Osteoblast (primary cell): Measurements from ENCODE around the gene IL1RAPL1. TPM values are rescaled to one million over a fixed set of nuclear protein-coding genes. Genes with fewer than 3 reads are reported as not detected.

Source experiments
- DNase-seq: peaks from one replicate; pipeline ENCODE4 v3.0.0; 2011; ENCODE audit warnings: low spot score, mixed read lengths; ENCODE audit not compliant: insufficient read length; ENCODE audit errors: missing footprints
- H2AFZ ChIP-seq: 2 replicates; pipeline ENCODE4 v1.6.0; 2011; ENCODE audit warnings: mild to moderate bottlenecking, low read length
- H3K27ac ChIP-seq: 2 replicates; pipeline ENCODE4 v1.5.1; 2011; ENCODE audit warnings: mild to moderate bottlenecking, low read depth, low read length, moderate library complexity
- H3K27me3 ChIP-seq: 2 replicates; pipeline ENCODE4 v1.6.0; 2012; ENCODE audit warnings: mild to moderate bottlenecking, control low read depth, inconsistent platforms, low read length, moderate library complexity; ENCODE audit not compliant: insufficient read depth
- H3K36me3 ChIP-seq: 2 replicates; pipeline ENCODE4 v1.5.1; 2011; ENCODE audit warnings: mild to moderate bottlenecking, low read length, control low read depth, moderate library complexity; ENCODE audit not compliant: insufficient read depth
- H3K4me1 ChIP-seq: 2 replicates; pipeline ENCODE4 v1.5.1; 2011; ENCODE audit warnings: mild to moderate bottlenecking, low read length, control low read depth, moderate library complexity; ENCODE audit not compliant: insufficient read depth
- H3K4me2 ChIP-seq: 2 replicates; pipeline ENCODE4 v1.6.0; 2011; ENCODE audit warnings: mild to moderate bottlenecking, low read length; ENCODE audit not compliant: insufficient read depth
- H3K4me3 ChIP-seq: fragments of 200-600 bp; sonication (generic); 3 replicates; pipeline ENCODE4 v1.5.1; 2012; ENCODE audit warnings: mild to moderate bottlenecking, low read length, inconsistent platforms; ENCODE audit not compliant: insufficient read depth
- H3K79me2 ChIP-seq: 2 replicates; pipeline ENCODE4 v1.6.0; 2012; ENCODE audit warnings: mild to moderate bottlenecking, low read length, control low read depth, inconsistent platforms; ENCODE audit not compliant: insufficient read depth
- H3K9me3 ChIP-seq: 2 replicates; pipeline ENCODE4 v1.5.1; 2011; ENCODE audit warnings: low read depth, low read length, control low read depth
- H4K20me1 ChIP-seq: 2 replicates; pipeline ENCODE4 v1.6.0; 2012; ENCODE audit warnings: mild to moderate bottlenecking, low read length, control low read depth; ENCODE audit not compliant: insufficient read depth
- total RNA-seq: library from RNA; depleted of rRNA; stranded (reverse); fragments of >200 nt; gene quantifications from 2 replicates; pipeline ENCODE4 v1.2.3, GENCODE V29; 2012
- TF ChIP-seq, protein P1 (sequence below): IDR thresholded peaks from 2 replicates; pipeline ENCODE4 v1.5.1; 2011; ENCODE audit warnings: mild to moderate bottlenecking, low read depth, low read length, moderate library complexity; ENCODE audit errors: extremely low read depth

The IL1RAPL1 gene
- total RNA-seq, 1 donor = under 0.01 TPM

DNA sequence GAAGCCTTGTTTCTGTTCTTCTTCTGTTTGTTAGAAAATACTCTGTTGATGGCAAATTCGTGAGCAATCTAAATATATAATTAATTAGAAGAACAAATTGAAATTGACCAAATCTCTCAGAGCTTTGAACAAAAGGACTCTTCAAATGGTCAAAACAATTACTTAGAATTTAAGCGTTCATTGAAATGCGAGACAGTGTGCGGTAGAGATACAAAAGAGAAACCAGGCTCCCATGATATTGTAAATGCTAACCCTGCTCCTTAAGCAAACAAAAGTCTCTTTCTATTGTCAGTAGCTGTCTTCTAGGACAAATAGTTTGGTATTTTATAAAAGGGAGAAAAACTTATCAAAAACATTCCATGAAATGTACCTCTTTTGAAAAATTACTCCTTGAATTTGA, 1174.8 kb downstream of the IL1RAPL1 start:
- H3K36me3 ChIP-seq = no peaks in the 10 kb centered on the region
- no peak overlapping the region for H2AFZ ChIP-seq
- H3K9me3 ChIP-seq = no peaks in the 10 kb centered on the region
- H3K27ac ChIP-seq = no peak overlapping the region
- H3K4me2 ChIP-seq = no peak overlapping the region
- TF ChIP-seq, protein P1, sequence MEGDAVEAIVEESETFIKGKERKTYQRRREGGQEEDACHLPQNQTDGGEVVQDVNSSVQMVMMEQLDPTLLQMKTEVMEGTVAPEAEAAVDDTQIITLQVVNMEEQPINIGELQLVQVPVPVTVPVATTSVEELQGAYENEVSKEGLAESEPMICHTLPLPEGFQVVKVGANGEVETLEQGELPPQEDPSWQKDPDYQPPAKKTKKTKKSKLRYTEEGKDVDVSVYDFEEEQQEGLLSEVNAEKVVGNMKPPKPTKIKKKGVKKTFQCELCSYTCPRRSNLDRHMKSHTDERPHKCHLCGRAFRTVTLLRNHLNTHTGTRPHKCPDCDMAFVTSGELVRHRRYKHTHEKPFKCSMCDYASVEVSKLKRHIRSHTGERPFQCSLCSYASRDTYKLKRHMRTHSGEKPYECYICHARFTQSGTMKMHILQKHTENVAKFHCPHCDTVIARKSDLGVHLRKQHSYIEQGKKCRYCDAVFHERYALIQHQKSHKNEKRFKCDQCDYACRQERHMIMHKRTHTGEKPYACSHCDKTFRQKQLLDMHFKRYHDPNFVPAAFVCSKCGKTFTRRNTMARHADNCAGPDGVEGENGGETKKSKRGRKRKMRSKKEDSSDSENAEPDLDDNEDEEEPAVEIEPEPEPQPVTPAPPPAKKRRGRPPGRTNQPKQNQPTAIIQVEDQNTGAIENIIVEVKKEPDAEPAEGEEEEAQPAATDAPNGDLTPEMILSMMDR = no peak
- no peaks in the 10 kb centered on the region for H3K27me3 ChIP-seq
- H4K20me1 ChIP-seq = no peaks in the 10 kb centered on the region
- DNase-seq = no peak
- H3K4me1 ChIP-seq = no peaks in the 10 kb centered on the region
- H3K4me3 ChIP-seq = no peak overlapping the region
- no peaks in the 10 kb centered on the region for H3K79me2 ChIP-seq

DNA sequence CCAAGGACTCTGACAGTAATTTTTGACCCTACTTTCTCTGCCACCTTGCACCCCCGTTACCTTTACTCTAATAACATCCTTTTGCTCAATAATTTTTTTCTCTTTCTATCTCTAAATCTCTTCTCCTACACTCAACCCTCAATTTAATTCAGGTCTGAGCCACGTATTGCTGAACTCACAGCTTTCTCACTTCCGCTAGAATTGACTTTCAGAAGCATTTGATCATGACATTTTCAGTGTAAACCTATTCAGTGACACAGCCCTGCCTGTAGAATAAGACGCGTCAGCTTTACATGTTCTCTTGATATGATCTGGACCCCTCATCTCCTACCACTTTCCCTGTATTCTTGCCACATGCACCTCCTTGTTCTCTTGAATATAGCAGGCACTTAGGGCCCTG, 1188.6 kb downstream of the IL1RAPL1 start:
- no peak overlapping the region for H3K27ac ChIP-seq
- no peaks in the 10 kb centered on the region for H3K79me2 ChIP-seq
- H3K4me1 ChIP-seq = no peaks in the 10 kb centered on the region
- no peaks in the 10 kb centered on the region for H3K36me3 ChIP-seq
- H3K4me3 ChIP-seq = no peak overlapping the region
- H3K4me2 ChIP-seq = no peak overlapping the region
- H3K27me3 ChIP-seq = no peaks in the 10 kb centered on the region
- H4K20me1 ChIP-seq = no peaks in the 10 kb centered on the region
- no peak overlapping the region for H2AFZ ChIP-seq
- DNase-seq = no peak
- TF ChIP-seq, protein P1 = no peak
- H3K9me3 ChIP-seq = no peaks in the 10 kb centered on the region

DNA sequence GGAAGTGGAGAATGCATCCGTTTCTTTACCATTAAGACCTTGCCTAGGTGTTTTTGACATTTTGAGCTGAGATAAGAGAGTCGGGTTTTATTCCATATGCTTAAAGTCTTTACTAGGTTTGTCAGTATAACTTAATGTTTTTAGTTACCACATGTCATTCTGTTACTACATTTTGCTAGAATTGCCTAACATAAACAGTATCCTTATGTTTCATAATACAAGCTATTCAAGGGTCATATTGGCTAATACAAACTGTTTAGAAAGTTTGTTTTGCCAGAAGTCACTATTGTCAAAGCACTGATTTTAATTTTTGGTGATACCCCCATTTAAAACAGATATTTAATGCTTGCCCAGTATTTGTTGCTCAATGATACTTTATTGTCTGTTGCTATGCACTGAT, 1200.4 kb downstream of the IL1RAPL1 start:
- TF ChIP-seq, protein P1 = no peak
- no peak overlapping the region for H2AFZ ChIP-seq
- H3K79me2 ChIP-seq = no peaks in the 10 kb centered on the region
- no peaks in the 10 kb centered on the region for H3K9me3 ChIP-seq
- H4K20me1 ChIP-seq = no peaks in the 10 kb centered on the region
- H3K4me2 ChIP-seq = no peak overlapping the region
- no peak overlapping the region for H3K27ac ChIP-seq
- peak; percentile 78 for DNase-seq
- H3K4me3 ChIP-seq = no peak overlapping the region
- H3K4me1 ChIP-seq = no peaks in the 10 kb centered on the region
- no peaks in the 10 kb centered on the region for H3K27me3 ChIP-seq
- no peaks in the 10 kb centered on the region for H3K36me3 ChIP-seq

DNA sequence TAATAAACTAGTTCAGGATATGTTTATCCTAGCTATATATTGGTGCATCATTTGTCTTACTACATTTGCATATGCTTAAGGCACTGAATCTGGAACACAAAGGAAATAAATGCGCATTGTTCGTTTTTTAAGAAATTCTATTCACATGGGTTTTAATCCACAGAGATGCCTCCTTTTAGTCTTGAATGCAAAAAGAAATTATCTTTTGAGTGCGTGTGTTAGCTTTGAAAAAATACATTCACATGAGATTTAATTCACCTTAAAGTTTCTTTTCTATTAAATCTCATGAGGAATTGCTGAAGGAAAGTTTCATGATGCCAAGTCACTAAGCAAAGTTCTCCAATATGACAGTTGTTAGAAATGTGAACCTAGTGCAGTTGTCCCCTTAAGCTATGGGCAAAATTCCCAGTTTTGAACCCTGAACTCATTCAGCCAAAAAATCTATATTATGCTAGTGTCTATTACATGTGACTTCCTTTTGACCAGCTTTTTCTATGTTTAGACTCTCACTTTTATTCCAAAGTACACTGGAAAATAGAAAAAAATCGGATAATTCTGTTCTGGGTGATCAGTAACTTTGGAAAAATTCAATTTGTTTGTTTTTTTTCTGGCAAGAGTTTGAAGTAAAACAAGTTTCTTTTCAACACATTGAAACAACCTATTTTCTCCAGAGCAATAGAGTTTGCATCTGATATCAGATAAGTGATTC, 1201.9 kb downstream of the IL1RAPL1 start:
- no peaks in the 10 kb centered on the region for H4K20me1 ChIP-seq
- no peaks in the 10 kb centered on the region for H3K27me3 ChIP-seq
- TF ChIP-seq, protein P1 = no peak
- no peaks in the 10 kb centered on the region for H3K9me3 ChIP-seq
- H3K79me2 ChIP-seq = no peaks in the 10 kb centered on the region
- H3K4me3 ChIP-seq = no peak overlapping the region
- no peaks in the 10 kb centered on the region for H3K4me1 ChIP-seq
- no peak overlapping the region for H3K4me2 ChIP-seq
- no peak overlapping the region for H3K27ac ChIP-seq
- no peak for DNase-seq
- H3K36me3 ChIP-seq = no peaks in the 10 kb centered on the region
- H2AFZ ChIP-seq = no peak overlapping the region
